Measurements from ENCODE around the gene MRE11.

The MRE11 gene

GRCh38 chr11:94533696-94534630 is 40.3 kb upstream of the MRE11 start:
- no peaks in the 10 kb centered on the region for H3K36me3 ChIP-seq (ENCODE audit: control insufficient read depth in 1 of 2, insufficient read depth in 2 of 2, low read length in 2 of 2)
- no peaks in the 10 kb centered on the region for H3K27me3 ChIP-seq (ENCODE audit: insufficient read depth, low read length)
- H3K79me1 ChIP-seq (ENCODE audit: low read length) = no peaks in the 10 kb centered on the region
- H3K4me3 ChIP-seq (ENCODE audit: low read depth, low read length) = no peak overlapping the region
- H4K91ac ChIP-seq (ENCODE audit: low read depth, low read length) = no peak overlapping the region
- H2BK5ac ChIP-seq (ENCODE audit: low read depth, low read length, poor library complexity) = no peak overlapping the region
- no CpG with 5 or more reads among the region's 6 CpGs for WGBS (ENCODE audit: extremely low coverage, insufficient coverage, insufficient read length)
- no peak overlapping the region for H2AK5ac ChIP-seq (ENCODE audit: low read length)
- no peak overlapping the region for H2BK120ac ChIP-seq (ENCODE audit: insufficient read depth, low read length, poor library complexity)
- H4K12ac ChIP-seq (ENCODE audit: low read depth, low read length) = no peak overlapping the region
- H3K4ac ChIP-seq (ENCODE audit: low read depth, low read length) = no peak overlapping the region
- H3K18ac ChIP-seq (ENCODE audit: low read length) = no peak overlapping the region
- no peak overlapping the region for H3K4me2 ChIP-seq (ENCODE audit: low read length)
- H2AFZ ChIP-seq (ENCODE audit: insufficient read depth, low read length, poor library complexity) = no peak overlapping the region
- H3K79me2 ChIP-seq (ENCODE audit: control insufficient read depth, insufficient read depth, low read length, poor library complexity) = no peaks in the 10 kb centered on the region
- H4K8ac ChIP-seq (ENCODE audit: low read depth, low read length) = no peak overlapping the region
- no peak overlapping the region for H3K23ac ChIP-seq (ENCODE audit: low read length)
- no peak overlapping the region for H3K14ac ChIP-seq (ENCODE audit: low read length)
- no peak overlapping the region for H3K27ac ChIP-seq (ENCODE audit: low read depth, low read length)
- no peak overlapping the region for H3K9ac ChIP-seq (ENCODE audit: low read length)
- H2BK12ac ChIP-seq (ENCODE audit: low read length) = no peak overlapping the region
- no peaks in the 10 kb centered on the region for H3K4me1 ChIP-seq (ENCODE audit: control insufficient read depth in 1 of 2, insufficient read depth in 2 of 2, low read length in 2 of 2)
- H3K9me3 ChIP-seq (ENCODE audit: insufficient read depth, low read depth, low read length) = no peaks in the 10 kb centered on the region
- DNase-seq = no peak

- DNase-seq = no peak
- Histone ChIP-seq H3K4ac (ENCODE audit: low read depth, low read length) (no peak overlapping the region), H3K27ac (ENCODE audit: low read depth, low read length) (no peak overlapping the region), H3K9me3 (ENCODE audit: insufficient read depth, low read depth, low read length) (no peaks in the 10 kb centered on the region), H4K8ac (ENCODE audit: low read depth, low read length) (no peak overlapping the region), H3K14ac (ENCODE audit: low read length) (no peak overlapping the region), H2BK5ac (ENCODE audit: low read depth, low read length, poor library complexity) (no peak overlapping the region), H2BK120ac (ENCODE audit: insufficient read depth, low read length, poor library complexity) (no peak overlapping the region), H3K4me3 (ENCODE audit: low read depth, low read length) (no peak overlapping the region), H3K9ac (ENCODE audit: low read length) (no peak overlapping the region), H3K79me2 (ENCODE audit: control insufficient read depth, insufficient read depth, low read length, poor library complexity) (no peaks in the 10 kb centered on the region), H4K12ac (ENCODE audit: low read depth, low read length) (no peak overlapping the region), H2BK12ac (ENCODE audit: low read length) (no peak overlapping the region), H2AFZ (ENCODE audit: insufficient read depth, low read length, poor library complexity) (no peak overlapping the region), H3K18ac (ENCODE audit: low read length) (no peak overlapping the region), H3K36me3 (ENCODE audit: control insufficient read depth in 1 of 2, insufficient read depth in 2 of 2, low read length in 2 of 2) (no peaks in the 10 kb centered on the region), H3K4me1 (ENCODE audit: control insufficient read depth in 1 of 2, insufficient read depth in 2 of 2, low read length in 2 of 2) (peaks cover 0 to 3% of the 10 kb centered on the region in 2 experiments), H3K23ac (ENCODE audit: low read length) (no peak overlapping the region), H4K91ac (ENCODE audit: low read depth, low read length) (no peak overlapping the region), H3K79me1 (ENCODE audit: low read length) (no peaks in the 10 kb centered on the region), H3K27me3 (ENCODE audit: insufficient read depth, low read length) (no peaks in the 10 kb centered on the region), H3K4me2 (ENCODE audit: low read length) (no peak overlapping the region), H2AK5ac (ENCODE audit: low read length) (no peak overlapping the region)
- no CpG with 5 or more reads among the region's 1 CpG for WGBS (ENCODE audit: extremely low coverage, insufficient coverage, insufficient read length)
Observed at GRCh38 chr11:94533206-94533605, 39.6 kb upstream of the MRE11 start.

GRCh38 chr11:94532211-94532610 is 38.6 kb upstream of the MRE11 start:
- WGBS (ENCODE audit: extremely low coverage, insufficient coverage, insufficient read length) = no CpG with 5 or more reads among the region's 3 CpGs
- Histone ChIP-seq H2AK5ac (ENCODE audit: low read length) (no peak overlapping the region), H4K8ac (ENCODE audit: low read depth, low read length) (no peak overlapping the region), H3K4ac (ENCODE audit: low read depth, low read length) (no peak overlapping the region), H3K36me3 (ENCODE audit: control insufficient read depth in 1 of 2, insufficient read depth in 2 of 2, low read length in 2 of 2) (no peaks in the 10 kb centered on the region), H3K4me3 (ENCODE audit: low read depth, low read length) (no peak overlapping the region), H3K23ac (ENCODE audit: low read length) (no peak overlapping the region), H3K27ac (ENCODE audit: low read depth, low read length) (no peak overlapping the region), H2AFZ (ENCODE audit: insufficient read depth, low read length, poor library complexity) (no peak overlapping the region), H4K91ac (ENCODE audit: low read depth, low read length) (no peak overlapping the region), H3K79me1 (ENCODE audit: low read length) (no peaks in the 10 kb centered on the region), H2BK12ac (ENCODE audit: low read length) (no peak overlapping the region), H3K4me2 (ENCODE audit: low read length) (no peak overlapping the region), H3K4me1 (ENCODE audit: control insufficient read depth in 1 of 2, insufficient read depth in 2 of 2, low read length in 2 of 2) (peaks cover 0 to 3% of the 10 kb centered on the region in 2 experiments), H2BK120ac (ENCODE audit: insufficient read depth, low read length, poor library complexity) (no peak overlapping the region), H3K14ac (ENCODE audit: low read length) (no peak overlapping the region), H2BK5ac (ENCODE audit: low read depth, low read length, poor library complexity) (no peak overlapping the region), H3K18ac (ENCODE audit: low read length) (no peak overlapping the region), H3K79me2 (ENCODE audit: control insufficient read depth, insufficient read depth, low read length, poor library complexity) (no peaks in the 10 kb centered on the region), H3K27me3 (ENCODE audit: insufficient read depth, low read length) (no peaks in the 10 kb centered on the region), H4K12ac (ENCODE audit: low read depth, low read length) (no peak overlapping the region), H3K9me3 (ENCODE audit: insufficient read depth, low read depth, low read length) (no peaks in the 10 kb centered on the region), H3K9ac (ENCODE audit: low read length) (no peak overlapping the region)
- DNase-seq = no peak

- no peaks in the 10 kb centered on the region for H3K27me3 ChIP-seq (ENCODE audit: insufficient read depth, low read length)
- no peaks in the 10 kb centered on the region for H3K9me3 ChIP-seq (ENCODE audit: insufficient read depth, low read depth, low read length)
- no peak overlapping the region for H3K9ac ChIP-seq (ENCODE audit: low read length)
- DNase-seq = no peak
- no peak overlapping the region for H2BK5ac ChIP-seq (ENCODE audit: low read depth, low read length, poor library complexity)
- no peak overlapping the region for H3K4me3 ChIP-seq (ENCODE audit: low read depth, low read length)
- H3K4me1 ChIP-seq (ENCODE audit: control insufficient read depth in 1 of 2, insufficient read depth in 2 of 2, low read length in 2 of 2) = peaks cover 0 to 5% of the 10 kb centered on the region in 2 experiments
- H3K27ac ChIP-seq (ENCODE audit: low read depth, low read length) = no peak overlapping the region
- H3K14ac ChIP-seq (ENCODE audit: low read length) = no peak overlapping the region
- H3K79me2 ChIP-seq (ENCODE audit: control insufficient read depth, insufficient read depth, low read length, poor library complexity) = no peaks in the 10 kb centered on the region
- no peak overlapping the region for H2AFZ ChIP-seq (ENCODE audit: insufficient read depth, low read length, poor library complexity)
- no peak overlapping the region for H4K8ac ChIP-seq (ENCODE audit: low read depth, low read length)
- no peak overlapping the region for H2BK120ac ChIP-seq (ENCODE audit: insufficient read depth, low read length, poor library complexity)
- no peaks in the 10 kb centered on the region for H3K36me3 ChIP-seq (ENCODE audit: control insufficient read depth in 1 of 2, insufficient read depth in 2 of 2, low read length in 2 of 2)
- no peak overlapping the region for H3K4ac ChIP-seq (ENCODE audit: low read depth, low read length)
- H2BK12ac ChIP-seq (ENCODE audit: low read length) = no peak overlapping the region
- H4K91ac ChIP-seq (ENCODE audit: low read depth, low read length) = no peak overlapping the region
- H3K4me2 ChIP-seq (ENCODE audit: low read length) = no peak overlapping the region
- no peaks in the 10 kb centered on the region for H3K79me1 ChIP-seq (ENCODE audit: low read length)
- H3K18ac ChIP-seq (ENCODE audit: low read length) = no peak overlapping the region
- H3K23ac ChIP-seq (ENCODE audit: low read length) = no peak overlapping the region
- H4K12ac ChIP-seq (ENCODE audit: low read depth, low read length) = no peak overlapping the region
- no peak overlapping the region for H2AK5ac ChIP-seq (ENCODE audit: low read length)
Observed at GRCh38 chr11:94528551-94528950, 34.9 kb upstream of the MRE11 start.
